ENCODE data around the gene MORC2. TPM values are rescaled to one million over a fixed set of nuclear protein-coding genes. Genes with fewer than 3 reads are reported as not detected.

MORC2 gene
- total RNA-seq, 1 donor from 2014 or later = 18.0 TPM

DNA sequence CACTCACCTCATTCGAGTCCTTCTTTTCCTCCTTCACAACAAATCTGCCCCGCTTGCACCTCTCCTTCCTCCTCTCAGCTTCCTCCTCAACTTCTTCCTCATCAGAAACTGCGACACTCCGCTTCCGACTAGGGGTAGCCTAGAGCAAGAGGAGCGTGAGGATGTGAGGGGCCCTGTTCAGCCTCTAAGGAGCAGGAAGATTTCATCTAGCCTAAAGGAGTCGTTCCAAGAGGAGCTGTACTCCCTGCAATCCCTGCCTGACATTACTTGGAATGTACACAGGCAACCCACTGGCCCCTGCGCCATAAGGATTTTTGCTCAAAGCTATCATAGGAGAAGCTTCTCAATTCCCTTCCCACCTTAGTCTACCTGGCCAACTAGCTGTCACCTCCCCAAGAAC lies 34.5 kb downstream of the MORC2 start:
- TF ChIP-seq CTCF (IDR thresholded peaks at IDR 0.05; ENCODE audit: borderline replicate concordance) = no peak
- no peak overlapping the region for H3K4me3 ChIP-seq
- no peaks in the 10 kb centered on the region for H3K9me3 ChIP-seq (replicated peaks)
- intact Hi-C loops (cut with micrococcal nuclease) = no loop called here
- no peaks in the 10 kb centered on the region for H3K27me3 ChIP-seq (ENCODE audit: low read depth)
- H3K27ac ChIP-seq (replicated peaks) = no peak overlapping the region
- H3K36me3 ChIP-seq = peaks cover 98% of the 10 kb centered on the region
- H3K4me1 ChIP-seq = peaks cover 6% of the 10 kb centered on the region
- DNase-seq = no peak

GRCh38 chr22:30933457-30933856 lies 35.1 kb downstream of the MORC2 start:
- TF ChIP-seq CTCF (IDR thresholded peaks at IDR 0.05; ENCODE audit: borderline replicate concordance) = no peak
- H3K27me3 ChIP-seq (ENCODE audit: low read depth) = no peaks in the 10 kb centered on the region

GRCh38 chr22:30932661-30933060 lies 35.9 kb downstream of the MORC2 start:
- no peak for DNase-seq
- H3K4me3 ChIP-seq = no peak overlapping the region
- intact Hi-C loops (cut with micrococcal nuclease) = no loop called here
- peaks cover 97% of the 10 kb centered on the region for H3K36me3 ChIP-seq
- TF ChIP-seq CTCF (IDR thresholded peaks at IDR 0.05; ENCODE audit: borderline replicate concordance) = no peak
- peaks cover 10% of the 10 kb centered on the region for H3K4me1 ChIP-seq
- H3K9me3 ChIP-seq (replicated peaks) = no peaks in the 10 kb centered on the region
- H3K27me3 ChIP-seq (ENCODE audit: low read depth) = no peaks in the 10 kb centered on the region
- no peak overlapping the region for H3K27ac ChIP-seq (replicated peaks)

More at GRCh38 chr22:30933457-30933856, 35.1 kb downstream of the MORC2 start:
- no peak overlapping the region for H3K4me3 ChIP-seq
- peaks cover 97% of the 10 kb centered on the region for H3K36me3 ChIP-seq
- H3K27ac ChIP-seq (replicated peaks) = no peak overlapping the region
- peaks cover 10% of the 10 kb centered on the region for H3K4me1 ChIP-seq
- no peaks in the 10 kb centered on the region for H3K9me3 ChIP-seq (replicated peaks)
- intact Hi-C loops (cut with micrococcal nuclease) = no loop called here
- no peak for DNase-seq

- no peak for DNase-seq
- peaks cover 10% of the 10 kb centered on the region for H3K4me1 ChIP-seq
- H3K36me3 ChIP-seq = peaks cover 97% of the 10 kb centered on the region
- intact Hi-C loops (cut with micrococcal nuclease) = no loop called here
- no peak overlapping the region for H3K27ac ChIP-seq (replicated peaks)
- H3K9me3 ChIP-seq (replicated peaks) = no peaks in the 10 kb centered on the region
- H3K27me3 ChIP-seq (ENCODE audit: low read depth) = no peaks in the 10 kb centered on the region
- no peak for TF ChIP-seq CTCF (IDR thresholded peaks at IDR 0.05; ENCODE audit: borderline replicate concordance)
- H3K4me3 ChIP-seq = no peak overlapping the region
Measured at GRCh38 chr22:30931541-30932300, 36.9 kb downstream of the MORC2 start.

DNA sequence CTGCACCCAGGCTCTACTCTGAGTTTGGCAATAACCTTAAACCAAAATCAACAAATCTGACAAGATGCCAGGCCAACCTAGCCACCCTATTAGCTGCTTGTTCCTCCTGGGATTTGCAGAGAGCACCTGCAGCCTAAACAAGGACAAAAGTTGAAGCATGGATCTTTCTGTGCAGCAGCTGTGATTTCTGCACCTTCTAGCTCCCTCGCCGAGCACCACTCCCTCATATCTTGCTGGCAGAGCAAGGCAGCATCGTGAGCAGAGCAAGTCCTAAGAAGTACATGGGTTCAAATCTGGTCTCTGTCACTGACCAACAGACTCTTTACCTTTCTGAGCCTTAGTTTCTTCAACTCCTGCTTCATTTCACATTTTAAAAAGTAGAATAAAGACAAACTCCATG lies 38.3 kb downstream of the MORC2 start:
- Histone ChIP-seq H3K36me3 (peaks cover 95% of the 10 kb centered on the region), H3K27ac (replicated peaks) (no peak overlapping the region), H3K4me3 (no peak overlapping the region), H3K27me3 (ENCODE audit: low read depth) (no peaks in the 10 kb centered on the region), H3K9me3 (replicated peaks) (no peaks in the 10 kb centered on the region), H3K4me1 (peaks cover 10% of the 10 kb centered on the region)
- intact Hi-C loops (cut with micrococcal nuclease) = no loop called here
- TF ChIP-seq CTCF (IDR thresholded peaks at IDR 0.05; ENCODE audit: borderline replicate concordance) = no peak
- DNase-seq = no peak

Measured in left ventricle myocardium inferior (tissue), 1 donor.